ENCODE data around the gene CMSS1. TPM values are rescaled to one million over a fixed set of nuclear protein-coding genes. Genes with fewer than 3 reads are reported as not detected.

Gene CMSS1
- total RNA-seq, 1 experiment from 2014 or later: 93.8 TPM

GRCh38 chr3:100030914-100031425 is 213.3 kb downstream of the CMSS1 start:
- peak overlapping the region; percentile 46 for H3K27ac ChIP-seq
- DNase-seq: no peak
- H3K27me3 ChIP-seq: no peaks in the 10 kb centered on the region

GRCh38 chr3:100032243-100032642 is 214.6 kb downstream of the CMSS1 start:
- Histone ChIP-seq H3K27ac (peak overlapping the region; percentile 66), H3K4me1 (peaks cover 62% of the 10 kb centered on the region), H3K27me3 (no peaks in the 10 kb centered on the region), H3K4me3 (no peak overlapping the region), H3K36me3 (no peaks in the 10 kb centered on the region), H3K9me3 (replicated peaks) (no peaks in the 10 kb centered on the region)
- DNase-seq: peak; percentile 46 to 73

More at GRCh38 chr3:100030914-100031425, 213.3 kb downstream of the CMSS1 start:
- peaks cover 62% of the 10 kb centered on the region for H3K4me1 ChIP-seq
- H3K9me3 ChIP-seq (replicated peaks): no peaks in the 10 kb centered on the region
- no peaks in the 10 kb centered on the region for H3K36me3 ChIP-seq
- H3K4me3 ChIP-seq: no peak overlapping the region

- H3K36me3 ChIP-seq: no peaks in the 10 kb centered on the region
- no peaks in the 10 kb centered on the region for H3K27me3 ChIP-seq
- no peaks in the 10 kb centered on the region for H3K9me3 ChIP-seq (replicated peaks)
- H3K4me3 ChIP-seq: no peak overlapping the region
- peak; percentile 82 to 91 for DNase-seq
- H3K4me1 ChIP-seq: peaks cover 62% of the 10 kb centered on the region
- H3K27ac ChIP-seq: peak overlapping the region; percentile 66
Observed at GRCh38 chr3:100033184-100033583, 215.5 kb downstream of the CMSS1 start.

GRCh38 chr3:100033903-100034471 is 216.3 kb downstream of the CMSS1 start:
- Histone ChIP-seq H3K36me3 (no peaks in the 10 kb centered on the region), H3K27ac (peak overlapping the region; percentile 66), H3K4me3 (no peak overlapping the region), H3K9me3 (replicated peaks) (no peaks in the 10 kb centered on the region), H3K27me3 (no peaks in the 10 kb centered on the region), H3K4me1 (peaks cover 62% of the 10 kb centered on the region)
- DNase-seq: peak; percentile 24 to 45

GRCh38 chr3:100039075-100039474 is 221.4 kb downstream of the CMSS1 start:
- no peaks in the 10 kb centered on the region for H3K27me3 ChIP-seq
- H3K9me3 ChIP-seq (replicated peaks): no peaks in the 10 kb centered on the region
- H3K4me3 ChIP-seq: no peak overlapping the region
- peaks cover 44% of the 10 kb centered on the region for H3K4me1 ChIP-seq
- H3K27ac ChIP-seq: no peak overlapping the region
- no peaks in the 10 kb centered on the region; the same call in 1 of the 2 replicates for H3K36me3 ChIP-seq
- DNase-seq: no peak

GRCh38 chr3:100040451-100041225 is 223.0 kb downstream of the CMSS1 start:
- Histone ChIP-seq H3K4me1 (peaks cover 40% of the 10 kb centered on the region), H3K27me3 (no peaks in the 10 kb centered on the region), H3K4me3 (no peak overlapping the region), H3K36me3 (no peaks in the 10 kb centered on the region; the same call in 1 of the 2 replicates), H3K27ac (peak overlapping the region; percentile 37), H3K9me3 (replicated peaks) (no peaks in the 10 kb centered on the region)
- DNase-seq: no peak

- Histone ChIP-seq H3K4me1 (peaks cover 47% of the 10 kb centered on the region), H3K36me3 (no peaks in the 10 kb centered on the region; the same call in 1 of the 2 replicates), H3K9me3 (replicated peaks) (no peaks in the 10 kb centered on the region), H3K27ac (peak overlapping the region; percentile 37), H3K27me3 (no peaks in the 10 kb centered on the region), H3K4me3 (no peak overlapping the region)
- no peak for DNase-seq
Observed at GRCh38 chr3:100041328-100041749, 223.7 kb downstream of the CMSS1 start.

- no peak for DNase-seq
- no peaks in the 10 kb centered on the region for H3K27me3 ChIP-seq
- H3K27ac ChIP-seq: peak overlapping the region; percentile 37; the same call in 1 of the 2 replicates
Observed at GRCh38 chr3:100042166-100042981, 224.7 kb downstream of the CMSS1 start.

GRCh38 chr3:100043271-100043670 is 225.6 kb downstream of the CMSS1 start:
- H3K9me3 ChIP-seq (replicated peaks): no peaks in the 10 kb centered on the region
- no peak for DNase-seq
- no peaks in the 10 kb centered on the region; the same call in 1 of the 2 replicates for H3K36me3 ChIP-seq
- no peak overlapping the region for H3K27ac ChIP-seq
- no peaks in the 10 kb centered on the region for H3K27me3 ChIP-seq
- H3K4me3 ChIP-seq: no peak overlapping the region
- peaks cover 67% of the 10 kb centered on the region for H3K4me1 ChIP-seq

More at GRCh38 chr3:100042166-100042981, 224.7 kb downstream of the CMSS1 start:
- H3K4me3 ChIP-seq: no peak overlapping the region
- peaks cover 58% of the 10 kb centered on the region for H3K4me1 ChIP-seq
- H3K9me3 ChIP-seq (replicated peaks): no peaks in the 10 kb centered on the region
- no peaks in the 10 kb centered on the region; the same call in 1 of the 2 replicates for H3K36me3 ChIP-seq

- H3K9me3 ChIP-seq (replicated peaks): no peaks in the 10 kb centered on the region
- no peak overlapping the region for H3K27ac ChIP-seq
- H3K36me3 ChIP-seq: no peaks in the 10 kb centered on the region; the same call in 1 of the 2 replicates
Observed at GRCh38 chr3:100044369-100044768, 226.7 kb downstream of the CMSS1 start.

GRCh38 chr3:100045696-100046095 is 228.0 kb downstream of the CMSS1 start:
- DNase-seq: peak; percentile 94 to 95
- H3K4me1 ChIP-seq: peaks cover 61% of the 10 kb centered on the region

More at GRCh38 chr3:100044369-100044768, 226.7 kb downstream of the CMSS1 start:
- Histone ChIP-seq H3K4me1 (peaks cover 68% of the 10 kb centered on the region), H3K27me3 (no peaks in the 10 kb centered on the region), H3K4me3 (no peak overlapping the region)
- DNase-seq: no peak

GRCh38 chr3:100046986-100047385 is 229.3 kb downstream of the CMSS1 start:
- H3K9me3 ChIP-seq (replicated peaks): no peaks in the 10 kb centered on the region
- no peaks in the 10 kb centered on the region for H3K36me3 ChIP-seq
- DNase-seq: no peak
- no peak overlapping the region; the same call in 1 of the 2 replicates for H3K27ac ChIP-seq
- H3K4me1 ChIP-seq: peaks cover 48% of the 10 kb centered on the region
- no peak overlapping the region for H3K4me3 ChIP-seq
- no peaks in the 10 kb centered on the region for H3K27me3 ChIP-seq

More at GRCh38 chr3:100045696-100046095, 228.0 kb downstream of the CMSS1 start:
- no peaks in the 10 kb centered on the region for H3K9me3 ChIP-seq (replicated peaks)
- H3K4me3 ChIP-seq: no peak overlapping the region
- H3K36me3 ChIP-seq: no peaks in the 10 kb centered on the region
- peak overlapping the region; percentile 27 for H3K27ac ChIP-seq
- no peaks in the 10 kb centered on the region for H3K27me3 ChIP-seq

- H3K9me3 ChIP-seq (replicated peaks): no peaks in the 10 kb centered on the region
- H3K4me3 ChIP-seq: no peak overlapping the region
- H3K27me3 ChIP-seq: no peaks in the 10 kb centered on the region
- peaks cover 42% of the 10 kb centered on the region for H3K4me1 ChIP-seq
- peak; percentile 45 to 69 for DNase-seq
- H3K36me3 ChIP-seq: no peaks in the 10 kb centered on the region
- peak overlapping the region; percentile 50 for H3K27ac ChIP-seq
Observed at GRCh38 chr3:100047455-100048141, 229.9 kb downstream of the CMSS1 start.

GRCh38 chr3:100048248-100048647 is 230.6 kb downstream of the CMSS1 start:
- peaks cover 38% of the 10 kb centered on the region for H3K4me1 ChIP-seq
- DNase-seq: peak; percentile 47 to 68
- H3K27ac ChIP-seq: peak overlapping the region; percentile 50

More at GRCh38 chr3:100048248-100048647, 230.6 kb downstream of the CMSS1 start:
- no peaks in the 10 kb centered on the region for H3K27me3 ChIP-seq
- no peaks in the 10 kb centered on the region for H3K9me3 ChIP-seq (replicated peaks)
- H3K4me3 ChIP-seq: no peak overlapping the region
- H3K36me3 ChIP-seq: no peaks in the 10 kb centered on the region
